SK-N-SH (cell line): Measurements from ENCODE around the gene CAPS2. TPM values are rescaled to one million over a fixed set of nuclear protein-coding genes. Genes with fewer than 3 reads are reported as not detected.

Source experiments
- CTCF ChIA-PET: fragments of 300-600, 350-600 bp; formaldehyde crosslinking; extraction: SDS; loops from one replicate; lab custom pipeline; 2021; lab: Yijun Ruan, JAX
- POLR2A ChIA-PET: fragments of 350-600 bp; sonication (Branson Sonifier 250); formaldehyde crosslinking; extraction: SDS; loops from one replicate; lab custom pipeline; 2020; ENCODE audit warnings: antibody characterized with exemption, inconsistent platforms; lab: Yijun Ruan, JAX
- DNase-seq: peaks from one replicate; pipeline ENCODE4 v3.0.0; 2012
- H2AFZ ChIP-seq: fragments of 200-600 bp; sonication (generic); 2 replicates; pipeline ENCODE4 v1.8.1; 2016; ENCODE audit warnings: antibody characterized with exemption, mild to moderate bottlenecking, low read depth
- H3F3A ChIP-seq: fragments of 200-600 bp; sonication (generic); replicated peaks from 2 replicates; pipeline ENCODE3; 2016; ENCODE audit warnings: antibody characterized with exemption, mild to moderate bottlenecking; ENCODE audit not compliant: insufficient read depth
- H3K27ac ChIP-seq, 2 experiments: fragments of 200-500 bp in 1 of 2; fragments of 200-600 bp in 1 of 2; sonication (Bioruptor generic) in 1 of 2; sonication (generic), shearing (Covaris generic) in 1 of 2; 2 replicates each; pipeline versions ENCODE4 v1.5.1 to v1.6.1; 2014 to 2016; ENCODE audit warnings: low read depth in 2 of 2, inconsistent platforms in 1 of 2, low read length in 1 of 2, mild to moderate bottlenecking in 1 of 2, mixed read lengths in 1 of 2
- H3K27me3 ChIP-seq: fragments of 200-600 bp; sonication (generic), shearing (Covaris generic); 2 replicates; pipeline ENCODE4 v1.6.1; 2016; ENCODE audit warnings: mixed run types; ENCODE audit not compliant: insufficient read depth
- H3K36me3 ChIP-seq, 2 experiments: fragments of 200-500 bp in 1 of 2; fragments of 200-600 bp in 1 of 2; sonication (Bioruptor generic) in 1 of 2; sonication (generic) in 1 of 2; replicated peaks in 1 of 2; 2 replicates each; pipeline versions ENCODE3 to v1.5.1; 2014 to 2016; ENCODE audit warnings: low read length in 1 of 2, mild to moderate bottlenecking in 1 of 2; ENCODE audit not compliant: insufficient read depth in 2 of 2, control insufficient read depth in 1 of 2
- H3K4me1 ChIP-seq, 2 experiments: fragments of 200-500 bp in 1 of 2; fragments of 200-600 bp in 1 of 2; sonication (Bioruptor generic) in 1 of 2; sonication (generic), shearing (Covaris generic) in 1 of 2; 2 replicates each; pipeline versions ENCODE4 v1.5.1 to v1.6.1; 2014 to 2016; ENCODE audit warnings: low read depth in 1 of 2, low read length in 1 of 2, mixed run types in 1 of 2; ENCODE audit not compliant: insufficient read depth in 2 of 2, control insufficient read depth in 1 of 2
- H3K4me2 ChIP-seq: fragments of 200-600 bp; sonication (generic), shearing (Covaris generic); 2 replicates; pipeline ENCODE4 v1.6.1; 2017; ENCODE audit warnings: mixed run types
- H3K4me3 ChIP-seq, 2 experiments: fragments of 200-500 bp in 1 of 2; fragments of 200-600 bp in 1 of 2; sonication (Bioruptor generic) in 1 of 2; sonication (generic), shearing (Covaris generic) in 1 of 2; 2 replicates each; pipeline versions ENCODE4 v1.5.1 to v1.8.1; 2014 to 2016; ENCODE audit warnings: low read depth in 2 of 2, inconsistent platforms in 1 of 2, low read length in 1 of 2, mild to moderate bottlenecking in 1 of 2, mixed read lengths in 1 of 2, moderate library complexity in 1 of 2
- H3K79me2 ChIP-seq: fragments of 200-600 bp; sonication (generic); 2 replicates; pipeline ENCODE4 v1.8.1; 2017; ENCODE audit warnings: mild to moderate bottlenecking; ENCODE audit not compliant: insufficient read depth
- H3K9ac ChIP-seq: fragments of 200-600 bp; sonication (generic); 2 replicates; pipeline ENCODE4 v1.6.1; 2017; ENCODE audit warnings: mixed run types
- H3K9me2 ChIP-seq: fragments of 200-600 bp; sonication (generic); 2 replicates; pipeline ENCODE4 v1.6.1; 2017; ENCODE audit warnings: mixed run types
- H3K9me3 ChIP-seq: fragments of 200-600 bp; sonication (generic); 2 replicates; pipeline ENCODE4 v1.6.1; 2017; ENCODE audit warnings: mixed run types, mild to moderate bottlenecking, moderate library complexity
- H4K20me1 ChIP-seq: fragments of 200-600 bp; sonication (generic); 2 replicates; pipeline ENCODE4 v1.6.1; 2017; ENCODE audit warnings: mild to moderate bottlenecking, mixed run types; ENCODE audit not compliant: insufficient read depth
- CHD2 ChIP-seq: fragments of 150-350 bp; IDR thresholded peaks from 2 replicates; pipeline ENCODE4 v1.6.1; 2018; ENCODE audit warnings: low read length; ENCODE audit not compliant: partially characterized antibody
- CTCF ChIP-seq: fragments of 200-600 bp; sonication (generic); IDR thresholded peaks from 2 replicates; pipeline ENCODE4 v1.6.1; 2017; ENCODE audit warnings: antibody characterized with exemption, mild to moderate bottlenecking, moderate library complexity
- EP300 ChIP-seq, 2 experiments: IDR thresholded peaks; 2 replicates each; pipeline versions ENCODE4 v1.4.0 to v1.6.1; 2012; ENCODE audit warnings: borderline replicate concordance in 1 of 2, low read depth in 1 of 2, low read length in 1 of 2
- FOXJ3 ChIP-seq: sonication (generic); formaldehyde crosslinking; IDR thresholded peaks from 2 replicates; pipeline ENCODE4 v1.5.1; 2020; ENCODE audit warnings: mild to moderate bottlenecking, missing genetic modification reagents
- FOXM1 ChIP-seq: IDR thresholded peaks from 2 replicates; pipeline ENCODE4 v1.4.0; 2012; ENCODE audit warnings: low read depth, mild to moderate bottlenecking
- GABPA ChIP-seq: IDR thresholded peaks from 2 replicates; pipeline ENCODE4 v1.4.0; 2012; ENCODE audit warnings: low read depth, mild to moderate bottlenecking
- GATA2 ChIP-seq: sonication (generic); formaldehyde crosslinking; IDR thresholded peaks from 2 replicates; pipeline ENCODE4 v1.5.0; 2020; ENCODE audit warnings: mild to moderate bottlenecking, missing genetic modification reagents
- IRF3 ChIP-seq: fragments of 150-350 bp; IDR thresholded peaks from 2 replicates; pipeline ENCODE4 v1.6.1; 2016; ENCODE audit warnings: mild to moderate bottlenecking, low read depth, low read length
- JUND ChIP-seq: IDR thresholded peaks from 2 replicates; pipeline ENCODE4 v1.4.0; 2012
- MEF2A ChIP-seq: IDR thresholded peaks from 2 replicates; pipeline ENCODE4 v1.4.0; 2012; ENCODE audit warnings: low read depth, borderline replicate concordance
- NRF1 ChIP-seq: IDR thresholded peaks from 2 replicates; pipeline ENCODE4 v1.6.1; 2012; ENCODE audit warnings: low read depth, mild to moderate bottlenecking, low read length
- RFX5 ChIP-seq: IDR thresholded peaks from 2 replicates; pipeline ENCODE4 v1.6.1; 2012; ENCODE audit warnings: mild to moderate bottlenecking, improper control_type of control experiment, low read length
- RXRA ChIP-seq: IDR thresholded peaks from 2 replicates; pipeline ENCODE4 v1.4.0; 2012; ENCODE audit warnings: low read depth, mild to moderate bottlenecking, borderline replicate concordance
- SIN3A ChIP-seq: IDR thresholded peaks from 2 replicates; pipeline ENCODE4 v1.6.1; 2012; ENCODE audit warnings: low read depth, mild to moderate bottlenecking, low read length, moderate library complexity, borderline replicate concordance
- TCF12 ChIP-seq: IDR thresholded peaks from 2 replicates; pipeline ENCODE4 v1.4.0; 2012
- USF2 ChIP-seq: fragments of 150-350 bp; IDR thresholded peaks from 2 replicates; pipeline ENCODE4 v1.6.1; 2017; ENCODE audit warnings: antibody characterized with exemption, low read length, low read depth, borderline replicate concordance
- ZBTB33 ChIP-seq: IDR thresholded peaks from 2 replicates; pipeline ENCODE4 v1.4.0; 2012; ENCODE audit warnings: low read depth, borderline replicate concordance
- WGBS: methylation state at CpG from one replicate; pipeline ENCODE4 v1.1.6; 2017; ENCODE audit warnings: low lambda C conversion rate; 5-methylcytosine and 5-hydroxymethylcytosine counted together
- polyA plus RNA-seq, 3 experiments: library from polyadenylated mRNA; depleted of rRNA; stranded (reverse); fragments of >200 nt; gene quantifications; 2 replicates each; pipeline ENCODE4 v1.2.3, GENCODE V29; 2012

The CAPS2 gene
- polyA plus RNA-seq, 1 of the 3 experiments (the other 2 are of a cell fraction), result 5.7 TPM

GRCh38 chr12:75374971-75375370 is 44.8 kb upstream of the CAPS2 start:
- Histone ChIP-seq H3K9me3 (no peaks in the 10 kb centered on the region), H3K9ac (no peak overlapping the region), H3K4me3 (no peak overlapping the region), H2AFZ (no peak overlapping the region), H3K4me2 (no peak overlapping the region), H3F3A (no peaks in the 10 kb centered on the region), H3K36me3 (peaks cover 0 to 8% of the 10 kb centered on the region in 2 experiments), H4K20me1 (no peaks in the 10 kb centered on the region), H3K27ac (no peak overlapping the region), H3K27me3 (no peaks in the 10 kb centered on the region), H3K79me2 (no peaks in the 10 kb centered on the region), H3K4me1 (no peaks in the 10 kb centered on the region; a peak in 1 of 4 replicates), H3K9me2 (no peaks in the 10 kb centered on the region)
- ChIA-PET CTCF (no interaction called here), POLR2A (no interaction called here)
- TF ChIP-seq FOXM1 (no peak), GABPA (no peak), NRF1 (no peak), MEF2A (no peak), CHD2 (no peak), TCF12 (no peak), IRF3 (no peak), USF2 (no peak)
- 100% methylated on average over 2 of the region's 2 CpGs for WGBS
- no peak for DNase-seq

- WGBS, result 100% methylated on average over 1 of the region's 1 CpG
- TF ChIP-seq JUND, result 0 out of 2 replicates have a peak, but pooled peaks have one; percentile 14
- TF ChIP-seq RXRA, result no peak
- Histone ChIP-seq H3K36me3 (peaks cover 0 to 12% of the 10 kb centered on the region in 2 experiments), H3F3A (peaks cover 4% of the 10 kb centered on the region), H4K20me1 (no peaks in the 10 kb centered on the region), H3K79me2 (no peaks in the 10 kb centered on the region; the same call in 1 of the 2 replicates), H2AFZ (peak overlapping the region; percentile 56), H3K9me2 (no peaks in the 10 kb centered on the region), H3K4me2 (peak overlapping the region; percentile 26; the same call in 1 of the 2 replicates), H3K27ac (no peak overlapping the region), H3K9ac (no peak overlapping the region), H3K4me1 (peaks cover 0 to 10% of the 10 kb centered on the region in 2 experiments; a peak in 1 of 4 replicates), H3K9me3 (no peaks in the 10 kb centered on the region), H3K27me3 (no peaks in the 10 kb centered on the region), H3K4me3 (no peak overlapping the region)
- ChIA-PET POLR2A (no interaction called here), CTCF (interaction anchor here (0.6 to 1.5 kb wide), 2 partner anchors 20 to 24 kb away, joined by 3 to 5 read pairs; partner anchors contain the start of gene GLIPR1L2)
- DNase-seq, result no peak
Observed at GRCh38 chr12:75366629-75367028, 36.5 kb upstream of the CAPS2 start.

GRCh38 chr12:75364919-75365318 is 34.8 kb upstream of the CAPS2 start:
- peak overlapping the region in 1 of 2 experiments; percentile 28; a peak in 2 of 4 replicates for H3K27ac ChIP-seq
- H2AFZ ChIP-seq, result no peak overlapping the region
- H4K20me1 ChIP-seq, result no peaks in the 10 kb centered on the region
- H3K4me1 ChIP-seq, result peaks cover 0 to 10% of the 10 kb centered on the region in 2 experiments; a peak in 1 of 4 replicates
- no peak overlapping the region for H3K4me2 ChIP-seq
- CTCF ChIA-PET, result no interaction called here
- H3K9me2 ChIP-seq, result no peaks in the 10 kb centered on the region
- H3K9ac ChIP-seq, result no peak overlapping the region
- peaks cover 0 to 3% of the 10 kb centered on the region in 2 experiments for H3K36me3 ChIP-seq
- no peak for DNase-seq
- H3K4me3 ChIP-seq, result no peak overlapping the region
- no peaks in the 10 kb centered on the region for H3K27me3 ChIP-seq
- POLR2A ChIA-PET, result no interaction called here
- H3K79me2 ChIP-seq, result no peaks in the 10 kb centered on the region; the same call in 1 of the 2 replicates
- H3F3A ChIP-seq, result peaks cover 4% of the 10 kb centered on the region
- no peaks in the 10 kb centered on the region for H3K9me3 ChIP-seq
- TF ChIP-seq RFX5 (no peak), GATA2 (CRISPR knock-in tag) (no peak), GABPA (no peak), FOXJ3 (CRISPR knock-in tag) (no peak), MEF2A (no peak), EP300 (IDR thresholded peaks at IDR 0.05; ENCODE audit: borderline replicate concordance in 1 of 2, low read depth in 1 of 2, low read length in 1 of 2) (no peak), ZBTB33 (no peak), SIN3A (no peak), CTCF (no peak)
